Stimulated activated naive CD4-positive, alpha-beta T cell treated with Interleukin-2 at 50 U/mL for 16 hours (primary cell): ENCODE data around the gene KNSTRN.

ENCODE experiments used
- DNase-seq: peaks from one replicate; lab custom pipeline; 2025; lab: John Stamatoyannopoulos, UW

The KNSTRN gene

GRCh38 chr15:40345867-40346578, 36.5 kb upstream of the KNSTRN start:
- DNase-seq = no peak

- no peak for DNase-seq
These were observed 35.7 kb upstream of the KNSTRN start for GRCh38 chr15:40346579-40347558.

- DNase-seq = no peak
These were observed 34.7 kb upstream of the KNSTRN start for GRCh38 chr15:40347559-40348473.

GRCh38 chr15:40348474-40348870, 34.0 kb upstream of the KNSTRN start:
- no peak for DNase-seq

GRCh38 chr15:40349163-40349562, 33.4 kb upstream of the KNSTRN start:
- no peak for DNase-seq

DNA sequence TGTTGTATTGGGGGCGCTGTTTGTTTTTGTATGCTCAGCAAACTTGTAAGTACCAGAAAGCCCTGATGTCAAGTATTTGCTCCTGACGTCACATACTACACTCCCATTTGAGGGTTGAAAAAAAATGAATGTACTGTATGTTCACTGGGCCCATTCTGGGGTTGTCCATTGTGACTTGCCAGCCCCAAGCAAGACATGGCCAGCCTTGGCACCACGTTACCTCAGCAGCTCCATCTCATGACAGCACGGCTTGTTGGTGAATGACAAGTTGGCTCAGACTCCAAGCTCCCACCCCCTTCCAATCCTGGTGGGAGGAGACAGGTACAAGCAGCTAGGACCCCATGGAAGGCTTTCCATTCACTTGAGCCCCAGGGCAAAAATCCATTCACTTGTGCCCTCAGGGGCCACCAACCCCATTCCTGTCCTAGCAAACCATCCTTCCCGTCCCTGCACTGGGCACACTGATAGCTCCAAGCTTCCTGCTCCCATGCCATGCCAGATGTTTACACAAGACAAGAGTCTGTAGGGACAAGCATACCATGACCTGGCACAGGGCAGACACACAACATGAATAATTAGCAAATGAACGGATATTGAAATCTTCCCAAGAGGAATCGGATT, 30.1 kb upstream of the KNSTRN start:
- DNase-seq = no peak

DNA sequence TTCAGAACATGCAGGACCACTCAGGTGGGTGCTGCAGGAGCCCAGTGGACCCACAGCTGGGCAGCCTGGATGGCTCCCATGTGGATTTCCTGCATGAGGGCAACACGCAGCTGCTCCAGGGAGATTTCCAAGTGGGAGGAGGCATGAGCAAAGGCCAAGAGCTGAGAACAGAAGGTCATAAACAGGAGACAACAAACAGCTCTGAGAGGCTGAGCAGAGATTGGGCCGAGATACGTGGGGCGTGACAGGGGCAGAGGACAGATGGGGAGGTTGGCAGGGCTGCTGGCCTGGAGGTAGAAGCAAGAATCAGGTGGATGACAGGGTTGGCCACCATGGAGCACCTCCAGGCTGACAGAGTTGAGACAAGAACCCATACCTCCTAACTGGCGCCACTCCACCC, 28.8 kb upstream of the KNSTRN start:
- no peak for DNase-seq

GRCh38 chr15:40354408-40355171, 27.9 kb upstream of the KNSTRN start:
- DNase-seq = no peak

GRCh38 chr15:40355976-40356585, 26.4 kb upstream of the KNSTRN start:
- no peak for DNase-seq

- DNase-seq = no peak
These were observed 25.3 kb upstream of the KNSTRN start for GRCh38 chr15:40357246-40357645.

DNA sequence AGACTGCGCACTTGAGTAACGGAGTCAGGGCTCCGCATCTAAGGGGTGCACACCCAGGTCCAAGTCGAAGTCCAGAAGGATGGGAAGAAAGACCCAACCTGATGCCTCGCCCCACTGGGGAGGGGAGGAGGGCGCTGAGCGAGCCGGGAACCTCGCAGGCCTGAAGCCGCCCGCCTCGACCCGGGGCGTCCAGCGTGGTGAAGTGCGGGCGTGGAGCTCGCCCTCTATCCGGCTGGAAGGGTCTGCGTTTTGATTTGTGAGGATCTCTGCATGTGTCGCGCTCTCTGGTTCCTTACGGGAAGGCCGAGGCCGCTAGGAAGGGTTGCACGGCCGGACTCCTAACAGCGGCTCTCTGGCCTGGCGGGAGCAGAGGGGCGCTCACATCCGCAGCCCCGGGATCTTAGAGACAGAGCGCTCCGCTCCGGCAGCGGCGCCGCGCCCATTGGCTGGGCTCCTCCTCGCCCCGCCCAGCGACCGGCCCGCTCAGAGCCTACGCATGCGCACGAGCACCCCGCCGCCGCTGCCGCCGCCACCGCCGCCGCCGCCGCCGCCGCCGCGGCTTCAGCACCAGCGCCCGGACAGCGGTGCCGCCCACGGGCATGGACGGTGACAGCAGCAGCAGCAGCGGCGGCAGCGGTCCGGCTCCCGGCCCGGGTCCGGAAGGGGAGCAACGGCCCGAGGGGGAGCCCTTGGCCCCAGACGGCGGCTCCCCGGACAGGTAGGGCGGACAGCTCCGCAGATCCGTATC, 24.6 kb upstream of the KNSTRN start, which contains the start of gene DISP2:
Gene DISP2 (plus strand): TSS at position 497 of the 748 bp plus-strand sequence. CDS start 103 bp downstream, at position 600.
- DNase-seq = peak; percentile 86

GRCh38 chr15:40358471-40359353, 23.8 kb upstream of the KNSTRN start:
- DNase-seq = no peak

DNA sequence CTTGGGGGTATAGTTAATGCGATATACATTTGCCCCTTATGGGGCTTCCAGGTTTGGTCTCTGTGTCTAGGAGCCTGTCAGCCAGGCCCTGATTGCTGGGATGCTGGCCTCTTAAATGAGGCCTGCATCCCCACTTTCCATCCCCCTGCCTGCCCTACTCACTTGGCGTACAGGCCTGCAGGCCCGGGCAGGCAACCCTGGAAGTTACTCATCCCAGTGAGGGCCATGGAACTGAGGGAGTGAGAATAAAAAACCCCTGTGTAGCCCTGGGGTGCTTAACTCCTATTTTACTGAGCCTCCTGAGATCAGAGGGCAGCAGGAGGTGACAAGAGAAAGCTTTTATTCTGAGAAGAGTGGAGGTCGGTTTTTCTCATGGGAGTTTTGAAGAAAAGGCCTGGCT, 22.5 kb upstream of the KNSTRN start:
- DNase-seq = no peak

- no peak for DNase-seq
These were observed 20.9 kb upstream of the KNSTRN start for GRCh38 chr15:40361640-40362039.

DNA sequence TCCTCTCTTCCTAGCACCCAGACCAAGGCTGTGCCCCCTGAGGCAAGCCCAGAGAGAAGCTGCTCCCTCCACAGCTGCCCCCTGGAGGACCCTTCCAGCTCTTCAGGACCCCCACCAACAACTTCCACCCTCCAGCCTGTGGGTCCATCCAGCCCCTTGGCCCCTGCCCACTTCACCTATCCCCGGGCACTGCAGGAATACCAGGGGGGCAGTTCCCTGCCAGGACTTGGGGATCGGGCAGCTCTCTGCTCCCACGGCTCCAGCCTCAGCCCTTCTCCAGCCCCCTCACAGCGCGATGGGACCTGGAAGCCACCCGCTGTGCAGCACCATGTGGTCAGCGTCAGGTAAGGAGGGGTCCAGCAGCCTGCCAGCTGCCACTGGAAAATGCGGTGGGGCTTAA, 18.9 kb upstream of the KNSTRN start:
- DNase-seq = no peak

DNA sequence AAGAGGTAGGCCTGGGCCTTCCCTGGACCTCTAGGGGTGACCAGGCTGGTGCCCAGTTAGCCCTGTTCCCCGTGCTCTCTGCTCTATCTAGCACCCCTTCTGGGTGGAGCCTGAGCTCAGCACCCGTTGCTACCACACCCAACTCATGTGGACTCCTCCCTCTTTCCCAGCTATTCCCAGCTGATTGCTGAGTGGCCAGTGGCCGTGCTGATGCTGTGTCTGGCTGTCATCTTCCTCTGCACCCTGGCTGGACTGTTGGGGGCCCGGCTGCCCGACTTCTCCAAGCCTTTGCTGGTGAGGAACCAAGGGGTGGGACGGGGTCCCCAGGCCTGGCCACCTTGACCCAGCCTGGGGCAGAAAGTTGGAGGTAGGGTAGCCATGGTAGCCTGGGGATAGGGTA, 18.3 kb upstream of the KNSTRN start:
- no peak for DNase-seq

GRCh38 chr15:40365016-40365415, 17.5 kb upstream of the KNSTRN start:
- no peak for DNase-seq

- DNase-seq = no peak
These were observed 16.7 kb upstream of the KNSTRN start for GRCh38 chr15:40365624-40366456.
